Right atrium auricular region (tissue), 2 donors: Measurements from ENCODE around the gene ZP3. TPM values are rescaled to one million over a fixed set of nuclear protein-coding genes. Genes with fewer than 3 reads are reported as not detected.
"Not testable (repeated sequence)": the region's sequence is repeated elsewhere in the genome, so short reads cannot be mapped to it uniquely, and the experiment has no call there.

Source experiments
- DNase-seq: peaks from one replicate; pipeline ENCODE4 v3.0.0-alpha.2; 2019; ENCODE audit warnings: low spot score
- H3K27ac ChIP-seq, 2 donors: fragments of 200-600 bp; sonication (generic); 1 replicate in 1 of 2; 2 replicates in 1 of 2; pipeline ENCODE4 v1.5.1; 2016 to 2019
- H3K27me3 ChIP-seq, 2 donors: fragments of 200-600 bp; sonication (generic); one replicate each; pipeline versions ENCODE4 v1.5.1 to v1.6.0; 2017 to 2019
- H3K36me3 ChIP-seq: fragments of 200-600 bp; sonication (generic); one replicate; pipeline ENCODE4 v1.5.1; 2016
- H3K4me1 ChIP-seq, 2 donors: fragments of 200-600 bp; sonication (generic); one replicate each; pipeline versions ENCODE4 v1.5.1 to v1.6.0; 2017 to 2019
- H3K4me3 ChIP-seq, 2 donors: fragments of 200-600 bp; sonication (generic); 1 replicate in 1 of 2; 2 replicates in 1 of 2; pipeline ENCODE4 v1.5.1; 2017 to 2019; ENCODE audit warnings: mild to moderate bottlenecking in 1 of 2, moderate library complexity in 1 of 2
- H3K9me3 ChIP-seq, 2 donors: fragments of 200-600 bp; sonication (generic); one replicate each; pipeline ENCODE4 v1.5.1; 2019
- CTCF ChIP-seq, 2 donors: fragments of 200-600 bp; sonication (generic); IDR thresholded peaks; one replicate each; pipeline ENCODE4 v1.5.1; 2019; ENCODE audit warnings: antibody characterized with exemption in 2 of 2
- total RNA-seq, 2 donors: library from RNA; depleted of rRNA; stranded (reverse); fragments of >200 nt; gene quantifications; one replicate each; pipeline ENCODE4 v1.1.0, GENCODE V29; 2016

Gene ZP3
- total RNA-seq, 2 donors from 2014 or later, result 2.4 to 3.4 TPM

- Histone ChIP-seq H3K27me3 (no peaks in the 10 kb centered on the region), H3K27ac (no peak overlapping the region), H3K36me3 (no peaks in the 10 kb centered on the region), H3K9me3 (no peaks in the 10 kb centered on the region), H3K4me1 (peaks cover 0 to 24% of the 10 kb centered on the region in 2 donors), H3K4me3 (peak overlapping the region; percentile 37 to 57)
- TF ChIP-seq CTCF (IDR thresholded peaks at IDR 0.05), result no peak
- DNase-seq, result peak; percentile 76
Measured at GRCh38 chr7:76397409-76398183, 27.2 kb upstream of the ZP3 start.

- H3K4me1 ChIP-seq, result peaks cover 0 to 13% of the 10 kb centered on the region in 2 donors
- H3K36me3 ChIP-seq, result no peaks in the 10 kb centered on the region
- no peaks in the 10 kb centered on the region for H3K27me3 ChIP-seq
- TF ChIP-seq CTCF (IDR thresholded peaks at IDR 0.05), result no peak
- no peak for DNase-seq
- no peak overlapping the region for H3K4me3 ChIP-seq
- H3K9me3 ChIP-seq, result no peaks in the 10 kb centered on the region
- no peak overlapping the region for H3K27ac ChIP-seq
Measured at GRCh38 chr7:76400248-76400647, 24.5 kb upstream of the ZP3 start.

GRCh38 chr7:76403097-76403496, 21.7 kb upstream of the ZP3 start:
- not testable (repeated sequence) for H3K36me3 ChIP-seq, H3K27me3 ChIP-seq, H3K4me1 ChIP-seq, H3K9me3 ChIP-seq, H3K4me3 ChIP-seq, DNase-seq, H3K27ac ChIP-seq

GRCh38 chr7:76403780-76404494, 20.8 kb upstream of the ZP3 start:
- Histone ChIP-seq H3K27me3 (no peaks in the 10 kb centered on the region), H3K9me3 (no peaks in the 10 kb centered on the region), H3K27ac (peak overlapping the region in 1 of 2 donors; percentile 25), H3K36me3 (no peaks in the 10 kb centered on the region), H3K4me3 (no peak overlapping the region), H3K4me1 (no peaks in the 10 kb centered on the region)
- DNase-seq, result no peak
- TF ChIP-seq CTCF (IDR thresholded peaks at IDR 0.05), result no peak

GRCh38 chr7:76405738-76406137, 19.0 kb upstream of the ZP3 start:
- Histone ChIP-seq H3K27me3 (no peaks in the 10 kb centered on the region), H3K27ac (no peak overlapping the region), H3K4me1 (no peaks in the 10 kb centered on the region), H3K36me3 (no peaks in the 10 kb centered on the region), H3K4me3 (no peak overlapping the region), H3K9me3 (no peaks in the 10 kb centered on the region)
- TF ChIP-seq CTCF (IDR thresholded peaks at IDR 0.05), result no peak
- no peak for DNase-seq

- no peak overlapping the region for H3K27ac ChIP-seq
- no peak overlapping the region for H3K4me3 ChIP-seq
- H3K4me1 ChIP-seq, result no peaks in the 10 kb centered on the region
- H3K36me3 ChIP-seq, result no peaks in the 10 kb centered on the region
- TF ChIP-seq CTCF (IDR thresholded peaks at IDR 0.05), result no peak
- DNase-seq, result no peak
- no peaks in the 10 kb centered on the region for H3K9me3 ChIP-seq
- no peaks in the 10 kb centered on the region for H3K27me3 ChIP-seq
Measured at GRCh38 chr7:76407718-76408117, 17.0 kb upstream of the ZP3 start.
